Measurements from ENCODE around the gene KIF14.

KIF14 gene

GRCh38 chr1:200620273-200621131 is at the start of gene KIF14:
TSS of gene KIF14 (minus strand) at chr1:200620751. CDS start at chr1:200618723, 2,028 bp downstream.
- Histone ChIP-seq H3K4me1 (ENCODE audit: control insufficient read depth, insufficient read depth, low read length) (no peaks in the 10 kb centered on the region), H3K4me3 (ENCODE audit: low read depth, low read length) (peak within 1 kb of the TSS; percentile 95), H3K36me3 (ENCODE audit: control insufficient read depth, insufficient read depth, low read length) (peaks cover 4% of the 10 kb centered on the region), H3K9ac (ENCODE audit: low read depth, low read length) (peak within 1 kb of the TSS; percentile 88), H3K27me3 (ENCODE audit: control insufficient read depth, insufficient read depth, low read length) (no peaks in the 10 kb centered on the region), H3K9me3 (ENCODE audit: control insufficient read depth, insufficient read depth, low read length) (no peaks in the 10 kb centered on the region)

- peaks cover 18% of the 10 kb centered on the region for H3K4me1 ChIP-seq (ENCODE audit: control insufficient read depth, insufficient read depth, low read length)
- H3K9ac ChIP-seq (ENCODE audit: low read depth, low read length): peak within 1 kb of the TSS; percentile 94
- H3K36me3 ChIP-seq (ENCODE audit: control insufficient read depth, insufficient read depth, low read length): no peaks in the 10 kb centered on the region
- H3K4me3 ChIP-seq (ENCODE audit: low read depth, low read length): peak within 1 kb of the TSS; percentile 80
- H3K27me3 ChIP-seq (ENCODE audit: control insufficient read depth, insufficient read depth, low read length): no peaks in the 10 kb centered on the region
- H3K9me3 ChIP-seq (ENCODE audit: control insufficient read depth, insufficient read depth, low read length): no peaks in the 10 kb centered on the region
Measured at GRCh38 chr1:200669314-200670241, 49.0 kb upstream of the KIF14 start, which contains the start of gene DDX59. TSS of gene DDX59 (minus strand) at chr1:200669907. CDS start at chr1:200666740, 3,167 bp downstream.

- H3K4me3 ChIP-seq (ENCODE audit: low read depth, low read length): peak overlapping the region; percentile 75
- H3K4me1 ChIP-seq (ENCODE audit: control insufficient read depth, insufficient read depth, low read length): peaks cover 18% of the 10 kb centered on the region
- H3K9ac ChIP-seq (ENCODE audit: low read depth, low read length): peak overlapping the region; percentile 94
- no peaks in the 10 kb centered on the region for H3K36me3 ChIP-seq (ENCODE audit: control insufficient read depth, insufficient read depth, low read length)
- H3K9me3 ChIP-seq (ENCODE audit: control insufficient read depth, insufficient read depth, low read length): no peaks in the 10 kb centered on the region
- no peaks in the 10 kb centered on the region for H3K27me3 ChIP-seq (ENCODE audit: control insufficient read depth, insufficient read depth, low read length)
Measured at GRCh38 chr1:200668514-200669313, 48.2 kb upstream of the KIF14 start.

GRCh38 chr1:200666309-200666708 is 45.8 kb upstream of the KIF14 start:
- H3K27me3 ChIP-seq (ENCODE audit: control insufficient read depth, insufficient read depth, low read length): no peaks in the 10 kb centered on the region
- no peaks in the 10 kb centered on the region for H3K9me3 ChIP-seq (ENCODE audit: control insufficient read depth, insufficient read depth, low read length)
- H3K9ac ChIP-seq (ENCODE audit: low read depth, low read length): no peak overlapping the region
- no peak overlapping the region for H3K4me3 ChIP-seq (ENCODE audit: low read depth, low read length)
- no peaks in the 10 kb centered on the region for H3K36me3 ChIP-seq (ENCODE audit: control insufficient read depth, insufficient read depth, low read length)
- H3K4me1 ChIP-seq (ENCODE audit: control insufficient read depth, insufficient read depth, low read length): peaks cover 18% of the 10 kb centered on the region

- Histone ChIP-seq H3K36me3 (ENCODE audit: control insufficient read depth, insufficient read depth, low read length) (no peaks in the 10 kb centered on the region), H3K27me3 (ENCODE audit: control insufficient read depth, insufficient read depth, low read length) (no peaks in the 10 kb centered on the region), H3K4me3 (ENCODE audit: low read depth, low read length) (no peak overlapping the region), H3K9ac (ENCODE audit: low read depth, low read length) (no peak overlapping the region), H3K4me1 (ENCODE audit: control insufficient read depth, insufficient read depth, low read length) (peaks cover 18% of the 10 kb centered on the region), H3K9me3 (ENCODE audit: control insufficient read depth, insufficient read depth, low read length) (no peaks in the 10 kb centered on the region)
Measured at GRCh38 chr1:200665861-200666260, 45.3 kb upstream of the KIF14 start.

- no peak overlapping the region for H3K9ac ChIP-seq (ENCODE audit: low read depth, low read length)
- no peaks in the 10 kb centered on the region for H3K27me3 ChIP-seq (ENCODE audit: control insufficient read depth, insufficient read depth, low read length)
- H3K4me3 ChIP-seq (ENCODE audit: low read depth, low read length): no peak overlapping the region
- peaks cover 19% of the 10 kb centered on the region for H3K36me3 ChIP-seq (ENCODE audit: control insufficient read depth, insufficient read depth, low read length)
- peaks cover 4% of the 10 kb centered on the region for H3K4me1 ChIP-seq (ENCODE audit: control insufficient read depth, insufficient read depth, low read length)
- H3K9me3 ChIP-seq (ENCODE audit: control insufficient read depth, insufficient read depth, low read length): no peaks in the 10 kb centered on the region
Measured at GRCh38 chr1:200660719-200661118, 40.2 kb upstream of the KIF14 start.

GRCh38 chr1:200659269-200659668 is 38.7 kb upstream of the KIF14 start:
- Histone ChIP-seq H3K27me3 (ENCODE audit: control insufficient read depth, insufficient read depth, low read length) (no peaks in the 10 kb centered on the region), H3K4me1 (ENCODE audit: control insufficient read depth, insufficient read depth, low read length) (peaks cover 8% of the 10 kb centered on the region), H3K4me3 (ENCODE audit: low read depth, low read length) (no peak overlapping the region), H3K9ac (ENCODE audit: low read depth, low read length) (no peak overlapping the region), H3K36me3 (ENCODE audit: control insufficient read depth, insufficient read depth, low read length) (peaks cover 19% of the 10 kb centered on the region), H3K9me3 (ENCODE audit: control insufficient read depth, insufficient read depth, low read length) (no peaks in the 10 kb centered on the region)

GRCh38 chr1:200658037-200658818 is 37.7 kb upstream of the KIF14 start:
- Histone ChIP-seq H3K9ac (ENCODE audit: low read depth, low read length) (no peak overlapping the region), H3K9me3 (ENCODE audit: control insufficient read depth, insufficient read depth, low read length) (no peaks in the 10 kb centered on the region), H3K36me3 (ENCODE audit: control insufficient read depth, insufficient read depth, low read length) (peaks cover 21% of the 10 kb centered on the region), H3K27me3 (ENCODE audit: control insufficient read depth, insufficient read depth, low read length) (no peaks in the 10 kb centered on the region), H3K4me1 (ENCODE audit: control insufficient read depth, insufficient read depth, low read length) (peaks cover 8% of the 10 kb centered on the region), H3K4me3 (ENCODE audit: low read depth, low read length) (no peak overlapping the region)

GRCh38 chr1:200654660-200655059 is 34.1 kb upstream of the KIF14 start:
- Histone ChIP-seq H3K4me3 (ENCODE audit: low read depth, low read length) (no peak overlapping the region), H3K9ac (ENCODE audit: low read depth, low read length) (no peak overlapping the region), H3K36me3 (ENCODE audit: control insufficient read depth, insufficient read depth, low read length) (peaks cover 17% of the 10 kb centered on the region)

GRCh38 chr1:200653022-200653462 is 32.5 kb upstream of the KIF14 start:
- Histone ChIP-seq H3K36me3 (ENCODE audit: control insufficient read depth, insufficient read depth, low read length) (peaks cover 16% of the 10 kb centered on the region), H3K4me1 (ENCODE audit: control insufficient read depth, insufficient read depth, low read length) (peaks cover 8% of the 10 kb centered on the region), H3K4me3 (ENCODE audit: low read depth, low read length) (no peak overlapping the region), H3K27me3 (ENCODE audit: control insufficient read depth, insufficient read depth, low read length) (no peaks in the 10 kb centered on the region), H3K9me3 (ENCODE audit: control insufficient read depth, insufficient read depth, low read length) (no peaks in the 10 kb centered on the region), H3K9ac (ENCODE audit: low read depth, low read length) (no peak overlapping the region)

More at GRCh38 chr1:200654660-200655059, 34.1 kb upstream of the KIF14 start:
- Histone ChIP-seq H3K9me3 (ENCODE audit: control insufficient read depth, insufficient read depth, low read length) (no peaks in the 10 kb centered on the region), H3K4me1 (ENCODE audit: control insufficient read depth, insufficient read depth, low read length) (peaks cover 8% of the 10 kb centered on the region), H3K27me3 (ENCODE audit: control insufficient read depth, insufficient read depth, low read length) (no peaks in the 10 kb centered on the region)

Data from iPS-15b (cell line).